ENCODE results near the gene PGM1.

The PGM1 gene

GRCh38 chr1:63701187-63701586, 108.0 kb downstream of the PGM1 start:
- DNase-seq (ENCODE audit: low spot score) = no peak

GRCh38 chr1:63703701-63704107, 110.5 kb downstream of the PGM1 start:
- DNase-seq (ENCODE audit: low spot score) = no peak

GRCh38 chr1:63704443-63704842, 111.2 kb downstream of the PGM1 start:
- no peak for DNase-seq (ENCODE audit: low spot score)

- DNase-seq (ENCODE audit: low spot score) = no peak
These were observed 111.9 kb downstream of the PGM1 start for GRCh38 chr1:63705078-63705477.

GRCh38 chr1:63709267-63709828, 116.1 kb downstream of the PGM1 start:
- DNase-seq (ENCODE audit: low spot score) = no peak

Data from LoVo (cell line).